IPS-15b (cell line): ENCODE data around the gene IQSEC3.

Experiments
- H3K27me3 ChIP-seq: one replicate; pipeline ENCODE4 v1.6.1; 2013; ENCODE audit warnings: low read length; ENCODE audit not compliant: control insufficient read depth, insufficient read depth
- H3K36me3 ChIP-seq: one replicate; pipeline ENCODE4 v1.6.1; 2013; ENCODE audit warnings: low read length; ENCODE audit not compliant: control insufficient read depth, insufficient read depth
- H3K4me1 ChIP-seq: one replicate; pipeline ENCODE4 v1.6.1; 2013; ENCODE audit warnings: mild to moderate bottlenecking, low read length; ENCODE audit not compliant: control insufficient read depth, insufficient read depth
- H3K4me3 ChIP-seq: one replicate; pipeline ENCODE4 v1.5.1; 2013; ENCODE audit warnings: low read depth, low read length
- H3K9ac ChIP-seq: one replicate; pipeline ENCODE4 v1.6.1; 2013; ENCODE audit warnings: low read depth, mild to moderate bottlenecking, low read length
- H3K9me3 ChIP-seq: one replicate; pipeline ENCODE4 v1.6.1; 2013; ENCODE audit warnings: mild to moderate bottlenecking, low read length; ENCODE audit not compliant: control insufficient read depth, insufficient read depth

Gene IQSEC3

GRCh38 chr12:224330-224729, 157.8 kb downstream of the IQSEC3 start:
- Histone ChIP-seq H3K4me1 (no peaks in the 10 kb centered on the region), H3K9ac (no peak overlapping the region), H3K27me3 (no peaks in the 10 kb centered on the region), H3K9me3 (no peaks in the 10 kb centered on the region), H3K4me3 (no peak overlapping the region), H3K36me3 (no peaks in the 10 kb centered on the region)

- no peaks in the 10 kb centered on the region for H3K36me3 ChIP-seq
Observed at GRCh38 chr12:225012-225411, 158.4 kb downstream of the IQSEC3 start.

GRCh38 chr12:226401-226800, 159.8 kb downstream of the IQSEC3 start:
- Histone ChIP-seq H3K36me3 (no peaks in the 10 kb centered on the region), H3K9me3 (no peaks in the 10 kb centered on the region), H3K27me3 (no peaks in the 10 kb centered on the region), H3K4me1 (no peaks in the 10 kb centered on the region), H3K9ac (no peak overlapping the region), H3K4me3 (no peak overlapping the region)

More at GRCh38 chr12:225012-225411, 158.4 kb downstream of the IQSEC3 start:
- Histone ChIP-seq H3K9me3 (no peaks in the 10 kb centered on the region), H3K4me1 (no peaks in the 10 kb centered on the region), H3K27me3 (no peaks in the 10 kb centered on the region), H3K9ac (no peak overlapping the region), H3K4me3 (no peak overlapping the region)

- Histone ChIP-seq H3K4me1 (no peaks in the 10 kb centered on the region), H3K4me3 (no peak overlapping the region), H3K9ac (no peak overlapping the region), H3K9me3 (no peaks in the 10 kb centered on the region), H3K27me3 (no peaks in the 10 kb centered on the region), H3K36me3 (no peaks in the 10 kb centered on the region)
Observed at GRCh38 chr12:227286-227915, 160.8 kb downstream of the IQSEC3 start.
